ENCODE results near the gene INSL3.

GRCh38 chr19:17790059-17790780 lies 31.1 kb downstream of the INSL3 start:
- TF ChIP-seq CTCF (conservative IDR thresholded peaks at IDR 0.05; ENCODE audit: low read length) = no peak
- TF ChIP-seq EZH2phosphoT487 (IDR thresholded peaks at IDR 0.05; ENCODE audit: borderline replicate concordance) = no peak
